ENCODE data around the gene CMSS1.

Gene CMSS1

DNA sequence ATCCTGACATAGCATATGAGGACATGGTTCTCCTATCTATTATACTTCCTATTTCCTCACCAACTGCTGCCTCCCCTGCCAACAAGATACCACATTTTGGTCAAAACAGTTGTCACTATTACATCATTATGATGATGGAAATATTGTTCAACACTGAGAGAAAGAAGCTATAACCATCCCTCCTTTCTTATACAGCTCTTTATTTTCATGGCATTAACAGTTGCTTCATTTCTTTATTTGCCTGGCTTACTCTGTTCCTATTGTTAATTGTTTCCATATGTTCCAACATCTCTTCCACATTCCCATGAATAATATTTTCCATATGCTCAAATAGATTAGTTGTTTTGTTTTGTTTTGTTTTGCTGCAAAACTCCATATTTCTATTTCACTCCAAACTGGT lies 337.5 kb downstream of the CMSS1 start:
- TF ChIP-seq ZFX (IDR thresholded peaks at IDR 0.05), result no peak
- TF ChIP-seq, protein P1, sequence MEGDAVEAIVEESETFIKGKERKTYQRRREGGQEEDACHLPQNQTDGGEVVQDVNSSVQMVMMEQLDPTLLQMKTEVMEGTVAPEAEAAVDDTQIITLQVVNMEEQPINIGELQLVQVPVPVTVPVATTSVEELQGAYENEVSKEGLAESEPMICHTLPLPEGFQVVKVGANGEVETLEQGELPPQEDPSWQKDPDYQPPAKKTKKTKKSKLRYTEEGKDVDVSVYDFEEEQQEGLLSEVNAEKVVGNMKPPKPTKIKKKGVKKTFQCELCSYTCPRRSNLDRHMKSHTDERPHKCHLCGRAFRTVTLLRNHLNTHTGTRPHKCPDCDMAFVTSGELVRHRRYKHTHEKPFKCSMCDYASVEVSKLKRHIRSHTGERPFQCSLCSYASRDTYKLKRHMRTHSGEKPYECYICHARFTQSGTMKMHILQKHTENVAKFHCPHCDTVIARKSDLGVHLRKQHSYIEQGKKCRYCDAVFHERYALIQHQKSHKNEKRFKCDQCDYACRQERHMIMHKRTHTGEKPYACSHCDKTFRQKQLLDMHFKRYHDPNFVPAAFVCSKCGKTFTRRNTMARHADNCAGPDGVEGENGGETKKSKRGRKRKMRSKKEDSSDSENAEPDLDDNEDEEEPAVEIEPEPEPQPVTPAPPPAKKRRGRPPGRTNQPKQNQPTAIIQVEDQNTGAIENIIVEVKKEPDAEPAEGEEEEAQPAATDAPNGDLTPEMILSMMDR (conservative IDR thresholded peaks at IDR 0.05), result no peak
- no peak overlapping the region for H3K27ac ChIP-seq

DNA sequence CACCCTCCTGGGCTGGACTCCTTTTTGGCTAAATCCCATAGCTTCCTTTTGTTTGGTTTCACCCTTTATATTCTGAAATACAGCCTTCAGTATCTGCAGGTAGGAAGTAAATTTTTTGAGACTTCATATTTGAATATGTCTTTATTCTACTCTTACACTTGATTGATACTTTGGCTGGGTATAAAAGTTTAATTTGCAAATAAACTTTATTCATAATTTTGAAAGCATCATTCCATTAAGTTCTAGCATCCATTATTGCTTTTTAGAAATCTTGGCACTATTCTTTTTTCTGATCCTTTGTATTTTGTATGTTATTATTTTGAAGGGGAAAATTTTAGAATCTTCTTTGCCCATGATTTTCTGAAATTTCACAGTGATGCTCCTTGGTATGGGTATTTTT lies 337.9 kb downstream of the CMSS1 start:
- TF ChIP-seq, protein P1 (conservative IDR thresholded peaks at IDR 0.05), result no peak
- TF ChIP-seq ZFX (IDR thresholded peaks at IDR 0.05), result no peak
- H3K27ac ChIP-seq, result no peak overlapping the region

DNA sequence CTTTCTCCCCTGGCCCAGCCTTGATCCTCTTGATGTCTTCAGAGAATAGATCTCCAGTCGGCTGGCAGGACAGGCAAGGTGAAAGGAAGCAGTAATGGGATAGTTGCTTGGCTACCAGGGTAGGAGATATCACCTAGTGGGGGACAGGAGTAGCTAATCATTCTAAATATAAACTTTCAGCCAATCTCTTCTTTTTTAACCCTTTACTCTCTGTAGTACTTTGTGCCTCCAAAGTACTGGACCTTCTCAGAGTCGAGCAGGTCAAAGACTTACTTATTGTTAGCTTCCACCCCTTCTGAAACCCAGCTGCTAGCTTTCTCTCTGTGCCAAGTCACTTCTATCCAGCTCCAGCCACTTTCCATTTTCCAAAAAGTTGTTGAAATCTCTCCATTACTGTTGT lies 340.0 kb downstream of the CMSS1 start:
- TF ChIP-seq ZFX (IDR thresholded peaks at IDR 0.05), result no peak
- TF ChIP-seq, protein P1 (conservative IDR thresholded peaks at IDR 0.05), result no peak
- H3K27ac ChIP-seq, result no peak overlapping the region

DNA sequence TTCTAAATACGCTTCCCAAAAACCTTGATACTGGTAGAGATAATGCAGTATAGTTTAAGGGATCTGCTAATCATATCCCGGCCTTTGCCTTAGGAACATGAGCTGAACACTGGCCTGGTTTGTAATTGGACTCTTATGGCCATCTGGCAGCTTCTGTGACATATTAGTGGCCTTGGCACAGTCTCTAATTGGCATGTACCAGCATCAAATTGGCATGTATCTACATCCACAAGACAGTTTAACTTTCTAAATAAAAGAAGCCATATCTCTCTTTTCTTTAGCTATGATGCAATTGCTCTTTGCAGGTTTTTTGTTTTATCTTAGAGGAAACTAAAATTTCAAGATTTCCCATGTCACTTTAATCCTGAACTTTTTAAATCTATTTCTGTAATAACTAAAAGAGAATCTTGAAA lies 341.3 kb downstream of the CMSS1 start:
- no peak overlapping the region for H3K27ac ChIP-seq
- TF ChIP-seq ZFX (IDR thresholded peaks at IDR 0.05), result no peak
- TF ChIP-seq, protein P1 (conservative IDR thresholded peaks at IDR 0.05), result no peak

DNA sequence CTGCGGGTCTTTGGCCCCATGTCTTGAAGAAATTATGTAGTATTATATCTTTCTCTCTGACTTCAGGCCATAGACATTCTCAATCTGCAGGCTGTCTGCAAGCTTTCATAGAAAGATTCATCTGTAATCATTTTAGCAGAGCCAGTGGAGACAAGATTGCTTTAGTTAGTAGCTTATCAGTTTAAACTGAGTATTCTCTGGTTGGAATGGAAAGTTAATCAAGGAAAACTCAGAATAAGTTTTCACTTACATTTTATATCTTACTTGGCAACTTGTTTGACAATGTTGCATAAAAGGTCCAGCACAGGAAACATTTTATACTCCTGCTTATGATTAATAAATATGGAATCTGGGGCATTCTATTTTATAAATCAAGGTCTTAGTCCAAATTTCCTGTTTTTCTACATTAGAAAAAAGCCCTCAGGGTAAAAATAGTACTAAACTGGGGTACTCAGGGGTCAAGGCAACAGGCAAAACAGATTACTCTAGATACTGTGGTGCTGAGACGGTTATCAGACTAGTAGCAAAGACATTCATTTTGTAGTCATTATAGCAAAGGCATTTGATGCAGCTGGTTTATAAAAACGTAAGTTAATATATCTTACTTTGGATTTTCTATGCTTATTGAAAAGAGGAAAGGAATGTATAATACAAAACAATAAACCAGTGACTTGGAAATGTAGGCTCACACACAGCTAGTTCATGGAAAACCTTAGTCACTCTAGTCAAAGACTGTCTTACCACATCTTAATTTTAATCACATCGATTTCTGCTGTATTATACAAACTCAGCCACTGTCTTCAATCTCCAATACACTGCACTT lies 341.9 kb downstream of the CMSS1 start:
- no peak overlapping the region for H3K27ac ChIP-seq
- TF ChIP-seq ZFX (IDR thresholded peaks at IDR 0.05), result no peak
- TF ChIP-seq, protein P1 (conservative IDR thresholded peaks at IDR 0.05), result no peak

DNA sequence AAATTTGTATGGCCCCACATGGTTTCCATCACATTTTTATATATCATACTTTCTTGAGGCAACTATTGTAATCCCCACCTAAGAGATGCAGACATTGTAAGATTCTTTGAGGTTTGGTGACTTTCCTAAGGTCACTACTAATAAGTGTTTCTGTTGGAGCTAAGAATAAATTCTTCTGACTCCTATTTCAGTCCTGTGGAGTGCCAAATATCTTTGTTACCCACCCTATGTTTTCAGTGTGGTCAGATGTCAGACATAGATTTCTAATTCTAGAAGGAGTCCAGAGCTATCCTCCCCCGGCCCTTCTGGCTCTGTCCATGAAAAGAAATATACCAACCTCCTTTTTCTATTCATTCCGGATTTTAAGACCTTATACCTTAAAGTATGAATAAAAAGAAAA lies 342.9 kb downstream of the CMSS1 start:
- TF ChIP-seq ZFX (IDR thresholded peaks at IDR 0.05), result no peak
- TF ChIP-seq, protein P1 (conservative IDR thresholded peaks at IDR 0.05), result no peak
- no peak overlapping the region for H3K27ac ChIP-seq

DNA sequence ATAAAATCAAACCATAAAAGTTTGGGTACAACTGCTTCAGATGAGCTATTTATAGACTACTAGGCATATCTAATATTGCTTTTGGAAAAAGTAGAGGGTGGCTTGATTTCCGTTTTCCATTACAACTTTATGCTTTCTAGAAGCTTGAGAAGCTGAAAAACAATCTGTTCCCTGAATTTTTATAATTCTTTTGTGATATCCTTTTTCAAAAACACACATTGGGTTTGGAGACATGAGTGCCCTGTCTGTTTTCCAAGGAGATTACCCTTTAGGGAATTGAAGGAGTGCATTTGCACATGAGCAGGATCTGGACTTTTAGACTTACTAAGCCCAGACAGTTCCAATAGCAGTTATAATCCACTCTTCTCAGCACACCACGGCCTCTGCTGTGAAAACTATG lies 346.1 kb downstream of the CMSS1 start:
- TF ChIP-seq ZFX (IDR thresholded peaks at IDR 0.05), result no peak
- TF ChIP-seq, protein P1 (conservative IDR thresholded peaks at IDR 0.05), result no peak

More for the DNA sequence above, 346.1 kb downstream of the CMSS1 start:
- H3K27ac ChIP-seq, result no peak overlapping the region

Measured in C4-2B (cell line).